Stimulated activated CD4-positive, alpha-beta T cell treated with anti-CD3 and anti-CD28 coated beads, Interleukin-1b, Interleukin-23, amount 100 ng/mL, for 1 hour (primary cell): Measurements from ENCODE around the gene CST4.
"Not testable (repeated sequence)": the region's sequence is repeated elsewhere in the genome, so short reads cannot be mapped to it uniquely, and the experiment has no call there.

Experiments
- DNase-seq, 2 donors: peaks; one replicate each; pipeline ENCODE4 v3.0.0-alpha.2; 2020; ENCODE audit warnings: low read depth in 2 of 2

Gene CST4

DNA sequence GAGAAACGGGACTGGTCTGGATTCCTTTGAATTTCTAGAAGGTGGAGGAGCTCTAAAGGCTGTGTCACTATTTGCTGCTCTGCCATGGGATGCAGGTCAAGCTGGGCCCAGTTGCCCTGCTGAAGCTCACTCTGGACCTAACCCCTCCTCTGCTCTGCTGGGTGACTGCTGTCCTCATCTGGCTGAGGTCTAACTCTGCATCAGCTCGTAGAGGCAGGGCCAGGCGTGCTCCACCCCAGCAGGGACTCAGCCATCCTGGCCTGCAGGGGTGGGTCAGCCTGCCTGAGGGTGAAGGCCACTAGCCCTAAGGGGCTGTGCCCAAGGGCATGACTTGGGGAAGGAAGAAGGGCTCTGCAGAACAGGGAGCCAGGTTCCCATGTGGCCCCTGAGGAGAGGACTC lies 852 bp downstream of the CST4 start:
- no peak for DNase-seq

DNA sequence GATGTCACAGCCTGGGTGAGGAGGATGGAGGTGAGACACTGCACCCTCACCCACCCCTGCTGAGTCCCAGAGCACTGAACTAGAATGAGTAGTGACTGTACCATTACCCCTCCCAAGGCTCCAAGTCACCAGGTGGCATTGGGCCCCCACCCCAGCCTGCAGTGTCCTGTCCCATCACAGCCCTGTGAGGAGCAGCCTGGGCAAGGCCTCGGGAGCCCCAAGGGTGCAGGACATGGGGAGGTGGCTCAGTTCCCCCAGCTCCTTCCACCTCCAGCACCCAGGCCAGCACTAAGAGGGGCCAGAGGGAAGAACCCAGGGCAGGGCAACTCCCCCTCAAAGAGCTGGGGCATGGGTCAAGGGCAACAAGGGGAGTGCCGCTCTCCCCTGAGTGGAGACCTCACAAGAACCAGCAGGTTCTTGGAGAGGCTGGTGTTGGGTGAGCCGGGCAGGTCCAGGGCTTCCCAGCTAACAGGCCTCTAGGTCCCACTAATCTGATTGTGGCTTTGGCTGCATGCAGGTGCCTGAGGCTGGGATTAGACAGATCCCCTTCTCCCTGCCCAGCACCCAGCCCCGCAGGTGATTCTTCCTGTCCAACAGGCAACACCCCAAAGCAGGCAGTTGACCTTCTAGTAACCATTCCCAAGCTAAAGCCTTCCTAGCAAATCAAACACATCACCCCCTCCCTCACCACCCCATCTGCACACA lies 2.6 kb downstream of the CST4 start:
- DNase-seq = no peak

- DNase-seq = not testable (repeated sequence)
Measured at GRCh38 chr20:23685529-23685896, 3.3 kb downstream of the CST4 start.

DNA sequence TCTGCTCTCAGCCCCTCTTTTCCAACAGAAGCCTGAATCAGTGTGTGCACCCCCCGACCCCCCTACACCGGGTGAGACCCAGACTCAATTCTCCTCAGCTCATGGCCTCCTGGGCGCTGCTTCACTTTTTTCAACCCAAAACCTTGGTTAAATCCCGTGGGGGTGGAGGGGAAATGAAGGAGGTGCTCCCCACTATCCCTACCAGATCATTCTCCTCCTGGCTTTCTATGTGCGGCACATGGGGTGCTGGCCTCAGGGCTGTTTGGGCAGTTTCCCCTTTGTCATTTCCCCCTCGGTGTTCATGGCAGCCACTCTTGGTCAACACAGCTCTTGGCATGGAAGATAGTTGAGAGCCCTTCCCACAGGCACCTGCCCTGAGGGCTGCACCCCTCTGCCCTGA lies 4.6 kb downstream of the CST4 start:
- DNase-seq = no peak

DNA sequence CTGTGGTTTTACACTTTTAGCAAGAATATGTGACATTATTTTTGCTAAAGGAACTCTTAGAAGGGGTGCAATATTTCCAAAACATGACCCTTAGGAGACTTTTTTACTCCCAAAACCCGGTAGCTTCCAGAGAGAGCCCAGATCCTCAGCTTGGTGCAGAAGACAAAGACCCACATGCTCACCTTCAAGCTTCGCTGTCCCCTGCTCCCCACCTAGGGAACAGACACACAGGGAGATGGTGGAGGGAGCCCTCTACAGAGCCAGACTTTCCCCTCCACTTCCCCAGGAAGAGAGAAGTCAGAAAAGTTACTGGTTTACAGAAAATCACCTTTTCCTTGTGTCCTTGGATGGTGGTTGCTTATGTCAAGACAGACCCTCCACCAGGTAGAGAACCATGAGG lies 5.0 kb downstream of the CST4 start:
- DNase-seq = no peak

GRCh38 chr20:23683281-23683680 lies 5.6 kb downstream of the CST4 start:
- no peak for DNase-seq

DNA sequence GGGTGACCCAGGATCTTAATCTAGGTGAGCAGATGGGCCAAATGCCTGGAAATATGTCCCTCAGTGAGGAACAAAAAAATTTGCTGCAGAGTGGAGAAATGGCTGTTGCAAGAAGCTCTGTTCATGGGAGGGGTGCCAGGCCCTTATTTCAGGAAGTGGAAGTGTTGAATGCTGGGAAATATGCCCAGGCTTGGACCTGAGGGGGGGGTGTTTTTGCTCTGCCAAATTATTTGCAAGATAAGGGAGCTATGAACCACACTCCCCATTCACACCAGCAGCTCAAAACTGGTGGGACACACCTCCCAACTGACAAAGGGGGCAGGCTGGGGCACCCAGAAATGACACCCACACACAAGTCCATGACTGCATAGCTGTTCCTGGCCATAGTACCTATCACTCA lies 8.7 kb downstream of the CST4 start:
- DNase-seq = no peak

- no peak for DNase-seq
Measured at GRCh38 chr20:23679133-23680092, 9.4 kb downstream of the CST4 start.

DNA sequence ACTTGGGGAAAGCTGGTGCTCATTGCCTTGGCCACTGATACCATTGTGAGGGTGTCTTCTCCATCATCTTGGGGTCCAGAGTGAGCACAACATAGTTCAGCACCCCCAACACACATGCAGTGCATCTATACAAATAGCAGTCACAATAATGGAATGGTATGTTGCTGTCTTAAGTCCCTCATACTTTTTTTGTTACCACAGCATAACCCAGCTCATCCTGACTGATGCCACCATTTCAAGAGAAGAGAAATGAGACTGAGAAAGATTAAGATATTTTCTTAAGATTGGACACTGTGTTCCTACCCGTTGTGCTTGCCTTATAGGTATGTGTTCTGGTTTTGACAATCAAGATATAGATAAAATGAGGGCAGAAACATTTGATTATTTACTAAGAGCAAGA lies 15.6 kb downstream of the CST4 start:
- no peak for DNase-seq

- DNase-seq = no peak
Measured at GRCh38 chr20:23672158-23672557, 16.7 kb downstream of the CST4 start.

GRCh38 chr20:23671479-23671878 lies 17.4 kb downstream of the CST4 start:
- DNase-seq = no peak

DNA sequence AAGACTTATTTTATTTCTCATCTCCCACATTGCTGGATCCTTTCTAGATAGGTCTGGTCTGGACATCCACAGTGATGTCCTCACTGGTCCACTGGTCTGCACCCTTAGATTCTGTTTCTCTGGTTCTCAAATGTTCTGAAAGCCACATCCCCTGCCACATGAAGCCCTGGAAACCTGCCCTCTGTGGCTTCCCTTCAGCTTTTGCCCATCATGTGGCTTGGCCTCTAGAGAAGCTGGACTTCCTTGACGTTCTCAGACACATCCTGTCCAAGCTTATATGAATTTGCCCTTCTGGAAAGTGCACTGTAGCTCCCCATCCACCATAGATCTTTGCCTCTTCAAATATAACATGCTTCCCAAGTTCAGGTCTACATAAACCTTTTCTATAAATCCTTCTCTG lies 18.5 kb downstream of the CST4 start:
- DNase-seq = no peak

- DNase-seq = no peak
Measured at GRCh38 chr20:23669866-23670265, 19.0 kb downstream of the CST4 start.

GRCh38 chr20:23669327-23669726 lies 19.5 kb downstream of the CST4 start:
- DNase-seq = no peak

- DNase-seq = no peak
Measured at GRCh38 chr20:23668477-23668951, 20.3 kb downstream of the CST4 start.

GRCh38 chr20:23667666-23668065 lies 21.2 kb downstream of the CST4 start:
- DNase-seq = no peak

DNA sequence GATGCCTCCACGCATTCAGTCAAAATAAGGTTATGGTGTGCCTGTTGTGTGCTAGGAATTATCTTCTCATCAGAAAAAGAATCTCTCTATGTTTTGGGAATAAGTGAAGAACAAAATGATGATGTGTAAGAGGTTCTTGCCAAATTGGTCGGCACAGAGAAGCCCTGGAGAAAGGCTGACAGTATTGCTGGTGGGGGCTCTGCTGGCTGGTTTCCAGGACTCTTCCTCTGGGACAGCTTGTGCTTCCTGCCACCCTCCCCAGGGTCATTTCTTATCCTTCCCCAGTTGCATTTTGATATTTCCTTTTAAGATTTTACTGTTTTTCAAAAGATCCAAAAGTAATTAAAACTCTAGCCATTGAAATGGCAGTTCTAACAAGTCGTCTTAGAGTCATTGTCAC lies 22.1 kb downstream of the CST4 start:
- DNase-seq = no peak

GRCh38 chr20:23666189-23666588 lies 22.6 kb downstream of the CST4 start:
- no peak for DNase-seq

- no peak for DNase-seq
Measured at GRCh38 chr20:23664954-23665353, 23.9 kb downstream of the CST4 start.

DNA sequence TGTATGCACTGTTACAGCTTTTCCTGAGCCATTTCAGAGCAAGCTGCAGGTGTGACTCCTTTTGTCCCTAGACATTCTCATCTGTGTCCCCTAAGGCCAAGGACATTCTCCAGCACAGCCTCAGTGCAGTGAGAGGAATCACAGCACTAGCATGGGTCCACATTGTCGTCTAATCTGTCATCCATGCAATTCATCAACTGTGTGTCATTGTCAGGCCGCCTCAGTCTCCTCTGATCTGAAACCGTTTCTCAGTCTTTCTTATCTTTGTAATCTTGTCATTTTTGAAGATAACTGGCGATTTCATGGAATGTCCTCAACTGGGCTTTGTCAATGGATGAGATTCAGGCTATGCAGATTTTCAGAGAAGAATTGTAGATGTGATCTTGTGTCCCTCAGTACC lies 24.8 kb downstream of the CST4 start:
- DNase-seq = not testable (repeated sequence)

DNA sequence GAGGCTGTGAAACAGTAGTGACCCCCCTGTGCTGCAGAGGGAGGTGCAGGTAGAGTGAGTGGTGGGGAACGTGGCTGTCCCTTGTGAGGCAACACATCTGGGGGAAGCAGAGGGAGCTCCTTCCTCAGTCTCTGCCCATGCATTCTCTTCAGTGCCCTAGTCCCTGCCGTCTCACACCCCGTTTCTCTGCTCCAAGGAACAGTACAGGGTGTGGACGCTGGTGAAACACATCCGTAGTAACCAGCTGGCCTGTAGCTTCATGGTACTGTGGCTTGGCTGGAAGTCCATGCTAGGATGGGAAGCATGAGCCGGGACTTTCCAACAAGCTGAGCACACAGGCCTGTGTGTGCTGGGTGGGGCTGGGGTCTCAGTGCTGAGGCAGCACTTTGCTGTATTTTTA lies 25.7 kb downstream of the CST4 start:
- DNase-seq = no peak

DNA sequence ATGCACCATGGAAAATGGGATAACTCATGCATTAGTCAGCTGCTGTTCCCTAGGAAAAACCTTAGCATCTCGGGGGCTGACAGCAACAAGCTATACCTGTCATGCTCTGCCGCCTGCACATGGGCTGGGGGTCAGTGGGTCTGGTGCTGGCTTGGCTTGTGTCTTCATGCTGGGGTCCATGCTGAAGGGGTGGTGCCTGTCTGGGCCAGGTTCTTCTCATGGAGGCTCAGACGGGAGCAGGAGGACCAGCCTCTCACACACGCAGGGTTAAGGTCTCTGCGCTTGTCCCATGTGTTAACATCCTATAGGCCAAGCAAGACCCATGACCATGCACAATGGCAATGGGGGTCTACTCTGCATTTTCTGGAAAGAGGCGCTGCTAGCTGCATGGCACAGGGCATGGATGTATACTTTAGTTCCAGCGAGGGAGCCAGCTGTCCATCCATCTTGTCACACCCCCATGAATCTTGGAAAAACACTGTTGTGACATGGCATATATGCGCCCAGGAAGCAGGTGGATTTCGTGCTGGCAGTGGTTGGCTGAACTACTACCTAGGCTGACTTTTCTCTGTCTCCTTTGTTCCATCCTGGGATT lies 26.5 kb downstream of the CST4 start:
- no peak for DNase-seq

GRCh38 chr20:23661002-23661429 lies 27.8 kb downstream of the CST4 start:
- DNase-seq = no peak
